Central memory CD4-positive, alpha-beta T cell (primary cell): Measurements from ENCODE around the gene SLC49A4.
"Not testable (repeated sequence)": the region's sequence is repeated elsewhere in the genome, so short reads cannot be mapped to it uniquely, and the experiment has no call there.

Experiments used
- DNase-seq: peaks from one replicate; pipeline ENCODE4 v3.0.0; 2022
- total RNA-seq, 3 experiments: gene quantifications; one replicate each; lab custom pipeline; 2026; lab: John Stamatoyannopoulos, UW

Gene SLC49A4
- total RNA-seq, result 3.3 to 12.5 (median 12.0) reads per million in 3 experiments

- DNase-seq, result peak; percentile 67
Measured at GRCh38 chr3:122794779-122795673, at the start of gene SLC49A4. SLC49A4 (plus strand) TSS chr3:122795069; CDS start chr3:122795193, 124 bp downstream.

GRCh38 chr3:122745369-122746021 is 49.4 kb upstream of the SLC49A4 start:
- no peak for DNase-seq

- DNase-seq, result not testable (repeated sequence)
Measured at GRCh38 chr3:122747295-122747694, 47.6 kb upstream of the SLC49A4 start.

GRCh38 chr3:122748347-122748746 is 46.5 kb upstream of the SLC49A4 start:
- DNase-seq, result no peak

GRCh38 chr3:122754929-122755328 is 39.9 kb upstream of the SLC49A4 start:
- peak; percentile 33 for DNase-seq

GRCh38 chr3:122755491-122755890 is 39.4 kb upstream of the SLC49A4 start:
- no peak for DNase-seq

- no peak for DNase-seq
Measured at GRCh38 chr3:122758877-122759560, 35.9 kb upstream of the SLC49A4 start.

- no peak for DNase-seq
Measured at GRCh38 chr3:122760453-122761271, 34.2 kb upstream of the SLC49A4 start.

- no peak for DNase-seq
Measured at GRCh38 chr3:122766430-122766829, 28.4 kb upstream of the SLC49A4 start.

- no peak for DNase-seq
Measured at GRCh38 chr3:122767540-122768372, 27.1 kb upstream of the SLC49A4 start.

GRCh38 chr3:122770521-122771202 is 24.2 kb upstream of the SLC49A4 start:
- no peak for DNase-seq

- no peak for DNase-seq
Measured at GRCh38 chr3:122772827-122773226, 22.0 kb upstream of the SLC49A4 start.

- DNase-seq, result no peak
Measured at GRCh38 chr3:122773944-122774509, 20.8 kb upstream of the SLC49A4 start.

- DNase-seq, result no peak
Measured at GRCh38 chr3:122774564-122774963, 20.3 kb upstream of the SLC49A4 start.

GRCh38 chr3:122776675-122777468 is 18.0 kb upstream of the SLC49A4 start:
- no peak for DNase-seq

- DNase-seq, result no peak
Measured at GRCh38 chr3:122777563-122777962, 17.3 kb upstream of the SLC49A4 start.

- no peak for DNase-seq
Measured at GRCh38 chr3:122782804-122783203, 12.1 kb upstream of the SLC49A4 start.

GRCh38 chr3:122784436-122784835 is 10.4 kb upstream of the SLC49A4 start:
- DNase-seq, result no peak

- no peak for DNase-seq
Measured at GRCh38 chr3:122785231-122785630, 9.6 kb upstream of the SLC49A4 start.

GRCh38 chr3:122786066-122786465 is 8.8 kb upstream of the SLC49A4 start:
- DNase-seq, result no peak
